Measurements from ENCODE around the gene INVS. TPM values are rescaled to one million over a fixed set of nuclear protein-coding genes. Genes with fewer than 3 reads are reported as not detected.
"Not testable (repeated sequence)": the region's sequence is repeated elsewhere in the genome, so short reads cannot be mapped to it uniquely, and the experiment has no call there.

Gene INVS
- polyA plus RNA-seq, 3 donors = 2.9 to 6.7 (median 4.2) TPM

DNA sequence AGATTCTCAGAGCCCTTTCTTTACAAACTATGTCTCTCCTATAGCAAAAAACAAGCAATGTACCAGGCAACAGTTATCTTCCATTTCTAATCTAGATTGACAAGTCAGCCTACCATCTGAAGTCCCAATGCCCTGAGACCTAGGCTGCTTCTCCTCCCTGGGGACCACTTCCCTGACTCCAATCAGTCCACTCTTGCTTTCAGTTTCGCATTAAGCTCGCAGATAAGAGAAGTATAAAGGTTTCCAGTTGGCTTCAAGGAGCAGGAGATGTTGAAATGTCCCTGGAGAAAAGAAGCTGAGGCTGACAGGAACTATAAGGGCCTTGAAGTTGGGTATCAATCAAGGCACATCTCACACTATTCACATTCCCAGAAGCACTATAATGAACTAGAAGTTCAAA, 32.5 kb upstream of the INVS start:
- Mint-ChIP-seq H3K4me3 (no peak overlapping the region), H3K36me3 (peaks cover 0 to 9% of the 10 kb centered on the region in 2 donors), H3K27me3 (ENCODE audit: low read depth in 3 of 3) (no peaks in the 10 kb centered on the region), H3K27ac (peak overlapping the region in 6 of 7 donors; percentile 31 to 86 (median 56)), H3K4me1 (peaks cover 14% of the 10 kb centered on the region), H3K9me3 (peaks cover 0 to 6% (median 0%) of the 10 kb centered on the region in 7 donors)
- H3K36me3 ChIP-seq (replicated peaks in 1 of 2; ENCODE audit: control insufficient read depth in 1 of 2, insufficient read depth in 2 of 2, low read length in 2 of 2) = no peaks in the 10 kb centered on the region
- H3K4me1 ChIP-seq (ENCODE audit: control insufficient read depth in 1 of 2, insufficient read depth in 2 of 2, low read length in 2 of 2) = peaks cover 5% of the 10 kb centered on the region in 2 donors
- H3K9me3 ChIP-seq (replicated peaks in 1 of 2; ENCODE audit: control insufficient read depth in 1 of 2, insufficient read depth in 1 of 2, low read length in 2 of 2) = no peaks in the 10 kb centered on the region
- TF ChIP-seq CTCF (IDR thresholded peaks at IDR 0.05) = no peak
- peaks cover 79% of the 10 kb centered on the region for H4K20me1 ChIP-seq (ENCODE audit: insufficient read depth, low read length)
- peak in 2 of 3 donors; percentile 12 to 27 for DNase-seq
- intact Hi-C loops (cut with micrococcal nuclease) = no loop called here
- no CpG with 5 or more reads among the region's 2 CpGs for WGBS (ENCODE audit: insufficient coverage)
- no peak overlapping the region for H3K4me2 ChIP-seq (replicated peaks; ENCODE audit: extremely low read depth, low read length, poor library complexity, severe bottlenecking)
- H2AFZ ChIP-seq (ENCODE audit: insufficient read depth, low read depth, low read length, poor library complexity, severe bottlenecking) = no peak overlapping the region
- no peak overlapping the region for H3K9ac ChIP-seq (ENCODE audit: insufficient read depth, low read length, poor library complexity, severe bottlenecking)
- H3K79me2 ChIP-seq (ENCODE audit: insufficient read depth, low read length) = peaks cover 76% of the 10 kb centered on the region
- no peaks in the 10 kb centered on the region for H3K27me3 ChIP-seq (ENCODE audit: control insufficient read depth in 2 of 2, insufficient read depth in 2 of 2, low read length in 2 of 2)
- H3K4me3 ChIP-seq (replicated peaks in 1 of 3; ENCODE audit: low read depth in 2 of 3, low read length in 3 of 3) = no peak overlapping the region
- H3K27ac ChIP-seq (ENCODE audit: low read depth in 1 of 2, low read length in 2 of 2) = peak overlapping the region in 1 of 2 donors; percentile 69

- H3K4me2 ChIP-seq (replicated peaks; ENCODE audit: extremely low read depth, low read length, poor library complexity, severe bottlenecking); H3K36me3 ChIP-seq (replicated peaks in 1 of 2; ENCODE audit: control insufficient read depth in 1 of 2, insufficient read depth in 2 of 2, low read length in 2 of 2); H3K27me3 ChIP-seq (ENCODE audit: control insufficient read depth in 2 of 2, insufficient read depth in 2 of 2, low read length in 2 of 2); H3K9me3 ChIP-seq (replicated peaks in 1 of 2; ENCODE audit: control insufficient read depth in 1 of 2, insufficient read depth in 1 of 2, low read length in 2 of 2); intact Hi-C loops (cut with micrococcal nuclease); H3K27ac ChIP-seq (ENCODE audit: low read depth in 1 of 2, low read length in 2 of 2); H3K4me3 ChIP-seq (replicated peaks in 1 of 3; ENCODE audit: low read depth in 2 of 3, low read length in 3 of 3); DNase-seq; H3K4me3 Mint-ChIP-seq; H3K27me3 Mint-ChIP-seq (ENCODE audit: low read depth in 3 of 3); H3K27ac Mint-ChIP-seq; H3K9ac ChIP-seq (ENCODE audit: insufficient read depth, low read length, poor library complexity, severe bottlenecking); H3K9me3 Mint-ChIP-seq; H2AFZ ChIP-seq (ENCODE audit: insufficient read depth, low read depth, low read length, poor library complexity, severe bottlenecking); H3K36me3 Mint-ChIP-seq; H3K4me1 ChIP-seq (ENCODE audit: control insufficient read depth in 1 of 2, insufficient read depth in 2 of 2, low read length in 2 of 2): not testable (repeated sequence)
- Histone ChIP-seq H3K79me2 (ENCODE audit: insufficient read depth, low read length) (peaks cover 77% of the 10 kb centered on the region), H4K20me1 (ENCODE audit: insufficient read depth, low read length) (peaks cover 79% of the 10 kb centered on the region)
- 93% methylated on average over 5 of the region's 30 CpGs for WGBS (ENCODE audit: insufficient coverage)
- peaks cover 17% of the 10 kb centered on the region for H3K4me1 Mint-ChIP-seq
Measured at GRCh38 chr9:100067990-100068389, 31.1 kb upstream of the INVS start.

DNA sequence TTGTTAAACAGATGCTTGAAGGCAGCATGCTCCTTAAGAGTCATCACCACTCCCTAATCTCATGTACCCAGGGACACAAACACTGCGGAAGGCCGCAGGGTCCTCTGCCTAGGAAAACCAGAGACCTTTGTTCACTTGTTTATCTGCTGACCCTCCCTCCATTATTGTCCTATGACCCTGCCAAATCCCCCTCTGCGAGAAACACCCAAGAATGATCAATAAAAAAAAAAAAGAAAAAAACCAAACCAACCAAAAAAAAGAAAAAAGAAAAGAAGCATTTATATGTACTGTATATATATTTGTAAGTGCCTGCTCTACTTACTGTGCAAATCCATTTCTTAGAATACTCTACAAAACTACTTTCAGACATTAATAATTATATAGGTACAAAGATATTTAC, 30.0 kb upstream of the INVS start:
- Mint-ChIP-seq H3K27ac (peak overlapping the region in 1 of 7 donors; percentile 23), H3K4me1 (peaks cover 20% of the 10 kb centered on the region)
- DNase-seq = not testable (repeated sequence)

More for the DNA sequence above, 30.0 kb upstream of the INVS start:
- H3K4me3 ChIP-seq (replicated peaks in 1 of 3; ENCODE audit: low read depth in 2 of 3, low read length in 3 of 3); H3K4me2 ChIP-seq (replicated peaks; ENCODE audit: extremely low read depth, low read length, poor library complexity, severe bottlenecking); H3K4me3 Mint-ChIP-seq; H3K27me3 Mint-ChIP-seq (ENCODE audit: low read depth in 3 of 3); H3K36me3 Mint-ChIP-seq; H3K4me1 ChIP-seq (ENCODE audit: control insufficient read depth in 1 of 2, insufficient read depth in 2 of 2, low read length in 2 of 2); H2AFZ ChIP-seq (ENCODE audit: insufficient read depth, low read depth, low read length, poor library complexity, severe bottlenecking); H3K36me3 ChIP-seq (replicated peaks in 1 of 2; ENCODE audit: control insufficient read depth in 1 of 2, insufficient read depth in 2 of 2, low read length in 2 of 2); H3K27me3 ChIP-seq (ENCODE audit: control insufficient read depth in 2 of 2, insufficient read depth in 2 of 2, low read length in 2 of 2); H3K9me3 Mint-ChIP-seq; H3K9me3 ChIP-seq (replicated peaks in 1 of 2; ENCODE audit: control insufficient read depth in 1 of 2, insufficient read depth in 1 of 2, low read length in 2 of 2); H3K9ac ChIP-seq (ENCODE audit: insufficient read depth, low read length, poor library complexity, severe bottlenecking); H3K27ac ChIP-seq (ENCODE audit: low read depth in 1 of 2, low read length in 2 of 2); intact Hi-C loops (cut with micrococcal nuclease): not testable (repeated sequence)
- H4K20me1 ChIP-seq (ENCODE audit: insufficient read depth, low read length) = peaks cover 79% of the 10 kb centered on the region
- peaks cover 77% of the 10 kb centered on the region for H3K79me2 ChIP-seq (ENCODE audit: insufficient read depth, low read length)
- no CpG with 5 or more reads among the region's 3 CpGs for WGBS (ENCODE audit: insufficient coverage)
